Liver (tissue), 9 donors: ENCODE results near the gene CPA1. TPM values are rescaled to one million over a fixed set of nuclear protein-coding genes. Genes with fewer than 3 reads are reported as not detected.

Experiments
- DNase-seq: peaks from one replicate; pipeline ENCODE4 v3.0.0-alpha.2; 2017; ENCODE audit warnings: low spot score
- H3K27ac ChIP-seq, 2 donors: one replicate each; pipeline ENCODE4 v1.7.0; 2013; ENCODE audit warnings: inconsistent platforms in 2 of 2, low read length in 2 of 2, control low read depth in 1 of 2, low read depth in 1 of 2, mild to moderate bottlenecking in 1 of 2
- H3K27me3 ChIP-seq, 4 donors: one replicate each; pipeline versions ENCODE4 v1.6.1 to v1.7.0; 2013; ENCODE audit warnings: low read length in 3 of 4, inconsistent platforms in 1 of 4, mild to moderate bottlenecking in 1 of 4, moderate library complexity in 1 of 4; ENCODE audit not compliant: control insufficient read depth in 4 of 4, insufficient read depth in 4 of 4
- H3K36me3 ChIP-seq, 4 donors: one replicate each; pipeline versions ENCODE4 v1.6.1 to v1.7.0; 2013; ENCODE audit warnings: low read length in 3 of 4, mild to moderate bottlenecking in 3 of 4, low read depth in 1 of 4, moderate library complexity in 1 of 4; ENCODE audit not compliant: control insufficient read depth in 4 of 4, insufficient read depth in 3 of 4
- H3K4me1 ChIP-seq, 4 donors: one replicate each; pipeline versions ENCODE4 v1.6.1 to v1.7.0; 2013; ENCODE audit warnings: low read length in 3 of 4, mild to moderate bottlenecking in 3 of 4, moderate library complexity in 1 of 4; ENCODE audit not compliant: control insufficient read depth in 4 of 4, insufficient read depth in 4 of 4
- H3K4me3 ChIP-seq, 3 donors: one replicate each; pipeline versions ENCODE4 v1.6.1 to v1.7.0; 2013; ENCODE audit warnings: low read length in 3 of 3, control low read depth in 1 of 3, low read depth in 1 of 3, mild to moderate bottlenecking in 1 of 3
- H3K9ac ChIP-seq, 2 donors: one replicate each; pipeline ENCODE4 v1.7.0; 2013; ENCODE audit warnings: low read length in 2 of 2, mild to moderate bottlenecking in 2 of 2, moderate library complexity in 2 of 2, control low read depth in 1 of 2, low read depth in 1 of 2
- H3K9me3 ChIP-seq, 4 donors: one replicate each; pipeline versions ENCODE4 v1.6.1 to v1.7.0; 2013; ENCODE audit warnings: low read length in 3 of 4; ENCODE audit not compliant: control insufficient read depth in 4 of 4
- EGR1 ChIP-seq, 2 donors: IDR thresholded peaks; 2 replicates each; pipeline ENCODE4 v1.6.1; 2016 to 2018; ENCODE audit warnings: antibody characterized with exemption in 2 of 2, low read depth in 2 of 2
- GABPA ChIP-seq, 2 donors: IDR thresholded peaks in 1 of 2; conservative IDR thresholded peaks in 1 of 2; 2 replicates each; pipeline ENCODE4 v1.6.1; 2016; ENCODE audit warnings: antibody characterized with exemption in 2 of 2, mild to moderate bottlenecking in 1 of 2, moderate library complexity in 1 of 2
- HNF4A ChIP-seq, 2 donors: conservative IDR thresholded peaks; 2 replicates each; pipeline ENCODE4 v1.6.1; 2016; ENCODE audit warnings: antibody characterized with exemption in 2 of 2, mild to moderate bottlenecking in 2 of 2
- NR2F2 ChIP-seq: IDR thresholded peaks from 2 replicates; pipeline ENCODE4 v1.6.1; 2016; ENCODE audit warnings: antibody characterized with exemption
- RXRA ChIP-seq, 2 donors: IDR thresholded peaks; 2 replicates each; pipeline ENCODE4 v1.6.1; 2017 to 2018; ENCODE audit warnings: antibody characterized with exemption in 2 of 2, mild to moderate bottlenecking in 1 of 2
- SP1 ChIP-seq: IDR thresholded peaks from 2 replicates; pipeline ENCODE4 v1.6.1; 2018; ENCODE audit warnings: antibody characterized with exemption, mild to moderate bottlenecking
- TAF1 ChIP-seq: conservative IDR thresholded peaks from 2 replicates; pipeline ENCODE4 v1.6.1; 2016; ENCODE audit warnings: antibody characterized with exemption, mild to moderate bottlenecking
- WGBS: extraction: QIAGEN DNeasy Blood & Tissue Kit; methylation state at CpG from one replicate; pipeline ENCODE4 v1.1.7; 2013; 5-methylcytosine and 5-hydroxymethylcytosine counted together
- polyA plus RNA-seq, 2 donors: library from polyadenylated mRNA; stranded (reverse) in 1 of 2; unstranded in 1 of 2; fragments of 200-250 nt in 1 of 2; fragments of >200 nt in 1 of 2; fragmentation: Nextera tagmentation in 1 of 2; extraction: Ambion mirVana in 1 of 2; gene quantifications; one replicate each; pipeline versions ENCODE4 v1.2.1 to v1.2.3, GENCODE V29; 2013 to 2015
- total RNA-seq, 2 donors: library from RNA; depleted of rRNA; stranded (reverse); fragments of >200 nt; gene quantifications; one replicate each; pipeline ENCODE4 v1.2.3, GENCODE V29; 2014
- TF ChIP-seq, protein P1 (sequence below): IDR thresholded peaks from 2 replicates; pipeline ENCODE4 v1.6.1; 2016; ENCODE audit warnings: antibody characterized with exemption, mild to moderate bottlenecking
- TF ChIP-seq, protein P2 (sequence below): IDR thresholded peaks from 2 replicates; pipeline ENCODE4 v1.6.1; 2016; ENCODE audit warnings: antibody characterized with exemption
- TF ChIP-seq, protein P3 (sequence below): IDR thresholded peaks from 2 replicates; pipeline ENCODE4 v1.6.1; 2016; ENCODE audit warnings: antibody characterized with exemption
- TF ChIP-seq, protein P4 (sequence below): IDR thresholded peaks from 2 replicates; pipeline ENCODE4 v1.6.1; 2016; ENCODE audit warnings: antibody characterized with exemption
- donor health status: healthy.
- donor health status: healthy.
- donor health status: healthy.
- donor health status: healthy.
- donor health status: healthy.

Gene CPA1
- total and polyA plus RNA-seq, 4 donors: 0.07 to 0.42 TPM; not detected in 2

DNA sequence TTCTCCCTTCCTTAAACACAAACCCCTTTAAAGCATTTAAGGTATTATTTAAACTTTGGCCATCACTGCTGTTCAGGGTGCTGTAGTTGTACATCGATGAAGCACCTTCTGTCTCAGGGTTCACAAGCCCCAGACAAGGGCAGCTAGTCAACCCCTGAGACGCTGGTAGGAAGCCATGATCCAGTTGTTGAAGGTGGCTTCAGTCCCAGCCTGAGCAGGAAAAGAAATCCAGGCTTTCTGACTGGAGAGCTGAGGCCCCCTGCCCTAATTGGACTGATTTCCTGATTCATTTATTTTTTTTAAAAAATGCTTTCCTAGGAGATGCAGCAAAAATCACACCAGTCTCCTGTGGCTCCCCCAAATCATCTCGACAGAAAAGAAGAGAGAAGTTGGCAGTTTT lies 15.8 kb downstream of the CPA1 start (continued):
- TF ChIP-seq, protein P1, sequence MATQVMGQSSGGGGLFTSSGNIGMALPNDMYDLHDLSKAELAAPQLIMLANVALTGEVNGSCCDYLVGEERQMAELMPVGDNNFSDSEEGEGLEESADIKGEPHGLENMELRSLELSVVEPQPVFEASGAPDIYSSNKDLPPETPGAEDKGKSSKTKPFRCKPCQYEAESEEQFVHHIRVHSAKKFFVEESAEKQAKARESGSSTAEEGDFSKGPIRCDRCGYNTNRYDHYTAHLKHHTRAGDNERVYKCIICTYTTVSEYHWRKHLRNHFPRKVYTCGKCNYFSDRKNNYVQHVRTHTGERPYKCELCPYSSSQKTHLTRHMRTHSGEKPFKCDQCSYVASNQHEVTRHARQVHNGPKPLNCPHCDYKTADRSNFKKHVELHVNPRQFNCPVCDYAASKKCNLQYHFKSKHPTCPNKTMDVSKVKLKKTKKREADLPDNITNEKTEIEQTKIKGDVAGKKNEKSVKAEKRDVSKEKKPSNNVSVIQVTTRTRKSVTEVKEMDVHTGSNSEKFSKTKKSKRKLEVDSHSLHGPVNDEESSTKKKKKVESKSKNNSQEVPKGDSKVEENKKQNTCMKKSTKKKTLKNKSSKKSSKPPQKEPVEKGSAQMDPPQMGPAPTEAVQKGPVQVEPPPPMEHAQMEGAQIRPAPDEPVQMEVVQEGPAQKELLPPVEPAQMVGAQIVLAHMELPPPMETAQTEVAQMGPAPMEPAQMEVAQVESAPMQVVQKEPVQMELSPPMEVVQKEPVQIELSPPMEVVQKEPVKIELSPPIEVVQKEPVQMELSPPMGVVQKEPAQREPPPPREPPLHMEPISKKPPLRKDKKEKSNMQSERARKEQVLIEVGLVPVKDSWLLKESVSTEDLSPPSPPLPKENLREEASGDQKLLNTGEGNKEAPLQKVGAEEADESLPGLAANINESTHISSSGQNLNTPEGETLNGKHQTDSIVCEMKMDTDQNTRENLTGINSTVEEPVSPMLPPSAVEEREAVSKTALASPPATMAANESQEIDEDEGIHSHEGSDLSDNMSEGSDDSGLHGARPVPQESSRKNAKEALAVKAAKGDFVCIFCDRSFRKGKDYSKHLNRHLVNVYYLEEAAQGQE: no peak

DNA sequence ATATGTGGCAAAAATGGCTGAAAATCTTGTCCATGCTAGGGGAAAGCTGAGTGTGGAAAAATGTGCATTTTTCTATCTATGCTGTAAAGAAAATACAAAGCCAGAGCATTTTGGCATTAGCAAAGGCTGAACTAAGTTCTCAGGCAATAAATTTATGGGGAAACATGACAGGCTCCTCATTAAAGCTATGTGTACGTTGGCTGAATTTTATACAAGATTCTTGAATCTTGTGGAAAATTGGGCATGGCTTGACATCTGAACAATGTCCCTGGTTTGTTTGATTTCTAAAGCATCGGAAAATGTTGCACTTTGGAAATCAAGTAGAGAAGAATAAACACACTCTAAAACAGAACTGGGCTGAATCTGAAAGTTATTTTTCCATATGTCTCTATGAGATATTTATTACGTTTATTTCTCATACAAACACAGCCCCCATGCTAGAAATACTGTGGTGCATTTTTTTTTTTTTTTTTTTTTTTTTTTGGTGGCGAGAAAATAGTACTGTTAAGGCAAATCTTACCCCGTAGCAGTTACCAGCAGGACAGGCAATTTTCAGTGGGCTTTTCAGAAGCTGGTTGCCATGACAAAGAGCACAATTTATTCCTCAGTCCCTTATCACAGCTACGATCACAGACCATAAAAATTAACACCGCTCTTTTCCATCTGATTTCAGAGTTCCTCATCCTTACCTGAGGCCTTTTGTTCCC lies 16.9 kb downstream of the CPA1 start:
- TF ChIP-seq, protein P2, sequence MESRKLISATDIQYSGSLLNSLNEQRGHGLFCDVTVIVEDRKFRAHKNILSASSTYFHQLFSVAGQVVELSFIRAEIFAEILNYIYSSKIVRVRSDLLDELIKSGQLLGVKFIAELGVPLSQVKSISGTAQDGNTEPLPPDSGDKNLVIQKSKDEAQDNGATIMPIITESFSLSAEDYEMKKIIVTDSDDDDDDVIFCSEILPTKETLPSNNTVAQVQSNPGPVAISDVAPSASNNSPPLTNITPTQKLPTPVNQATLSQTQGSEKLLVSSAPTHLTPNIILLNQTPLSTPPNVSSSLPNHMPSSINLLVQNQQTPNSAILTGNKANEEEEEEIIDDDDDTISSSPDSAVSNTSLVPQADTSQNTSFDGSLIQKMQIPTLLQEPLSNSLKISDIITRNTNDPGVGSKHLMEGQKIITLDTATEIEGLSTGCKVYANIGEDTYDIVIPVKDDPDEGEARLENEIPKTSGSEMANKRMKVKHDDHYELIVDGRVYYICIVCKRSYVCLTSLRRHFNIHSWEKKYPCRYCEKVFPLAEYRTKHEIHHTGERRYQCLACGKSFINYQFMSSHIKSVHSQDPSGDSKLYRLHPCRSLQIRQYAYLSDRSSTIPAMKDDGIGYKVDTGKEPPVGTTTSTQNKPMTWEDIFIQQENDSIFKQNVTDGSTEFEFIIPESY: no peak
- TF ChIP-seq TAF1 (no peak), NR2F2 (no peak), GABPA (IDR thresholded peaks at IDR 0.05 in 1 of 2, conservative IDR thresholded peaks at IDR 0.05 in 1 of 2) (no peak), EGR1 (IDR thresholded peaks at IDR 0.05; ENCODE audit: low read depth in 2 of 2) (no peak), RXRA (IDR thresholded peaks at IDR 0.05) (no peak)
- TF ChIP-seq, protein P3, sequence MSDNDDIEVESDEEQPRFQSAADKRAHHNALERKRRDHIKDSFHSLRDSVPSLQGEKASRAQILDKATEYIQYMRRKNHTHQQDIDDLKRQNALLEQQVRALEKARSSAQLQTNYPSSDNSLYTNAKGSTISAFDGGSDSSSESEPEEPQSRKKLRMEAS: no peak

DNA sequence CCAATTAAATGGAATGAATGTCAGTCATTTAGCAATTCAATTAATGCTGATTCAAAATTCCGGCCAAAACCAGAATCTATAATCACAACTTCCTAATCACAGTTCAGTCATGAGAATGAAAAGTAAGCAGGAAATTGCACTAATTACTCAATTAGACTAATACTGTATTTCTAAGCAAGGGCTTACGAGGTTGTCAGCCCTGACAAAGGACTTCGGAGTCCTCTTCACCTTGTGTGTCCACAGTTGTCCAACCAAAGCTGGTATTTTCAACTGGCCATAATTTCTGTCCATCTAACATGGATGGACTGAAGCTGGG lies 17.4 kb downstream of the CPA1 start:
- no peaks in the 10 kb centered on the region for H3K4me1 ChIP-seq
- no peak overlapping the region for H3K9ac ChIP-seq
- TF ChIP-seq, protein P4, sequence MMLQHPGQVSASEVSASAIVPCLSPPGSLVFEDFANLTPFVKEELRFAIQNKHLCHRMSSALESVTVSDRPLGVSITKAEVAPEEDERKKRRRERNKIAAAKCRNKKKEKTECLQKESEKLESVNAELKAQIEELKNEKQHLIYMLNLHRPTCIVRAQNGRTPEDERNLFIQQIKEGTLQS: no peak
- TF ChIP-seq SP1 (no peak), HNF4A (conservative IDR thresholded peaks at IDR 0.05) (no peak), TAF1 (no peak)
- H3K27me3 ChIP-seq: no peaks in the 10 kb centered on the region
- H3K27ac ChIP-seq: no peak overlapping the region
- H3K9me3 ChIP-seq: no peaks in the 10 kb centered on the region
- H3K36me3 ChIP-seq: peaks cover 0 to 2% (median 0%) of the 10 kb centered on the region in 4 donors
- H3K4me3 ChIP-seq: no peak overlapping the region
- no peak for DNase-seq
- 87% methylated on average over 3 of the region's 3 CpGs for WGBS

More for the DNA sequence above, 16.9 kb downstream of the CPA1 start:
- no peak overlapping the region for H3K9ac ChIP-seq
- peaks cover 0 to 2% (median 0%) of the 10 kb centered on the region in 4 donors for H3K36me3 ChIP-seq
- 92% methylated on average over 7 of the region's 7 CpGs for WGBS
- no peak overlapping the region for H3K4me3 ChIP-seq
- H3K4me1 ChIP-seq: no peaks in the 10 kb centered on the region
- H3K27me3 ChIP-seq: no peaks in the 10 kb centered on the region
- no peak for DNase-seq
- no peaks in the 10 kb centered on the region for H3K9me3 ChIP-seq
- no peak overlapping the region for H3K27ac ChIP-seq
